Measurements from ENCODE around the gene FLT1. TPM values are rescaled to one million over a fixed set of nuclear protein-coding genes. Genes with fewer than 3 reads are reported as not detected.
A peak's percentile ranks its signal among the peaks of the same experiment; 100 is the strongest.

The FLT1 gene
- total RNA-seq, 1 donor from 2014 or later: 72.4 TPM

- no peak for TF ChIP-seq CTCF (IDR thresholded peaks at IDR 0.05)
- ATAC-seq (no peak), DNase-seq (no peak)
- Histone ChIP-seq H3K4me3 (no peak overlapping the region), H3K27ac (no peak overlapping the region), H3K9me3 (no peaks in the 10 kb centered on the region), H3K4me1 (peaks cover 21% of the 10 kb centered on the region), H3K27me3 (no peaks in the 10 kb centered on the region), H3K36me3 (peaks cover 4% of the 10 kb centered on the region)
- intact Hi-C loops (cut with DNase I): no loop called here
Observed at GRCh38 chr13:28396053-28396452, 98.9 kb downstream of the FLT1 start.

- DNase-seq (no peak), ATAC-seq (peak; percentile 94)
- Histone ChIP-seq H3K9me3 (no peaks in the 10 kb centered on the region), H3K27ac (no peak overlapping the region), H3K4me1 (peaks cover 17% of the 10 kb centered on the region), H3K36me3 (peaks cover 4% of the 10 kb centered on the region), H3K27me3 (no peaks in the 10 kb centered on the region), H3K4me3 (no peak overlapping the region)
- TF ChIP-seq CTCF (IDR thresholded peaks at IDR 0.05): no peak
- intact Hi-C loops (cut with DNase I): no loop called here
Observed at GRCh38 chr13:28394422-28394821, 100.5 kb downstream of the FLT1 start.

- intact Hi-C loops (cut with DNase I): no loop called here
- ATAC-seq (no peak), DNase-seq (no peak)
- Histone ChIP-seq H3K9me3 (no peaks in the 10 kb centered on the region), H3K27ac (peak overlapping the region; percentile 26), H3K27me3 (no peaks in the 10 kb centered on the region), H3K4me3 (no peak overlapping the region), H3K4me1 (peaks cover 17% of the 10 kb centered on the region), H3K36me3 (peaks cover 10% of the 10 kb centered on the region)
- TF ChIP-seq CTCF (IDR thresholded peaks at IDR 0.05): no peak
Observed at GRCh38 chr13:28392896-28393505, 101.9 kb downstream of the FLT1 start.

GRCh38 chr13:28392428-28392827 lies 102.5 kb downstream of the FLT1 start:
- Histone ChIP-seq H3K4me3 (no peak overlapping the region), H3K27ac (peak overlapping the region; percentile 26), H3K9me3 (no peaks in the 10 kb centered on the region), H3K27me3 (no peaks in the 10 kb centered on the region), H3K4me1 (peaks cover 17% of the 10 kb centered on the region), H3K36me3 (peaks cover 10% of the 10 kb centered on the region)
- DNase-seq (no peak), ATAC-seq (peak; percentile 32)
- intact Hi-C loops (cut with DNase I): no loop called here
- TF ChIP-seq CTCF (IDR thresholded peaks at IDR 0.05): no peak

GRCh38 chr13:28387740-28388501 lies 107.0 kb downstream of the FLT1 start:
- intact Hi-C loops (cut with DNase I): no loop called here
- no peak for TF ChIP-seq CTCF (IDR thresholded peaks at IDR 0.05)
- no peak for DNase-seq

More at GRCh38 chr13:28387740-28388501, 107.0 kb downstream of the FLT1 start:
- Histone ChIP-seq H3K36me3 (peaks cover 6% of the 10 kb centered on the region), H3K4me3 (no peak overlapping the region), H3K27ac (no peak overlapping the region), H3K27me3 (no peaks in the 10 kb centered on the region), H3K9me3 (no peaks in the 10 kb centered on the region), H3K4me1 (peaks cover 13% of the 10 kb centered on the region)
- ATAC-seq: no peak
